Mesenteric fat pad (tissue), 1 donor: ENCODE measurements around the gene PSMC2. TPM values are rescaled to one million over a fixed set of nuclear protein-coding genes. Genes with fewer than 3 reads are reported as not detected.

Source experiments
- total RNA-seq: library from RNA; stranded (reverse); fragmentation: NEBNext Ultra II Directional; extraction: Animal tissue kit (Norgen Biotek cat#: 25700); gene quantifications from one replicate; pipeline ENCODE4 v1.2.1, GENCODE V29; 2021
- donor health status: DM: yes; HTN: yes; CAD: no.

Gene PSMC2
- total RNA-seq, 1 donor from 2014 or later, result 127 TPM

Other genes starting within 250 kb of the PSMC2 start
- gene NAPEPLD, start 198.5 kb upstream of the PSMC2 start, total RNA-seq, result 4.6 TPM
- 43.8 TPM for gene PMPCB, start 50.2 kb upstream of the PSMC2 start, total RNA-seq
- 27.9 TPM for gene DNAJC2, start 2.9 kb upstream of the PSMC2 start, total RNA-seq
- gene SLC26A5, start 98.6 kb downstream of the PSMC2 start, total RNA-seq, result 0.19 TPM